ENCODE results near the gene SBK1. TPM values are rescaled to one million over a fixed set of nuclear protein-coding genes. Genes with fewer than 3 reads are reported as not detected.
"Not testable (repeated sequence)": the region's sequence is repeated elsewhere in the genome, so short reads cannot be mapped to it uniquely, and the experiment has no call there.

SBK1 gene
- polyA plus RNA-seq, 12 donors, result 8.4 to 26.3 (median 15.9) TPM; not detected in 1

DNA sequence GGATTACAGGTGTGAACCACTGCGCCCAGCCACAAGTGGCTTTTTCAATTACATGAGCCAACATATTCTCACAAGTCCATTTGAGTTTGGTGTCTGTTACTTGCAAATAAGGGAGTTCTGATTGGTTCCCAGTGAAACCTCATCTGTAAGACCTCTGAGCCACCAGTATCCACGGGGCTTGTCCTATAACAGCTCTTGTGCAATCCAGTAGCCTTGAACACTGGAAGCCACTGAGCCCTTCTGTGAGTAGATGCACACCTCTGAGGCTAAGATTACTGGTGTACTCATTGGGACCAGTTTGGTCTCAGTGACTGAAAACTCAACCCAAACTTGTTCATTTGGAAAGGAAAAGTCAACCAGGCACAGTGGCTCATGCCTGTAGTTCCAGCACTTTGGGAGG, 38.7 kb downstream of the SBK1 start:
- DNase-seq, result not testable (repeated sequence)

DNA sequence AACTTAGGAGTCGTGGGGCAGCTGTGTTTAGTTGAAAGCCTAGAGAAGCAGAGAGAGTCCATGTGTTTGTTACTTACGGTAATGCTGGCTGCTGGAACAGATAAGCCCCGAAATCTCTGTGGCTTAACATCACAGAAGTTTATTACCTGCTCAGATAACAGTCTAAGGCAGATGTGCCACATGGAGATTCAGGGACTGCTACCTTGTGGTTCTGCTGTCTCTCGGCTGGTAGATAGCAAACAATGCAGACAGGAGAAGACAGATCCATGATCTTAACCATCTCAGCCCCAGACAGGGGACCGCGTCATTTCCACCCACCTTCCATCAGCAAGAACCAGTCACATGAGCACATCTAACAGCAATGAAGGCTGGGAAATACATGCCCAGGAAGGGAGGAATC, 40.3 kb downstream of the SBK1 start:
- not testable (repeated sequence) for DNase-seq

DNA sequence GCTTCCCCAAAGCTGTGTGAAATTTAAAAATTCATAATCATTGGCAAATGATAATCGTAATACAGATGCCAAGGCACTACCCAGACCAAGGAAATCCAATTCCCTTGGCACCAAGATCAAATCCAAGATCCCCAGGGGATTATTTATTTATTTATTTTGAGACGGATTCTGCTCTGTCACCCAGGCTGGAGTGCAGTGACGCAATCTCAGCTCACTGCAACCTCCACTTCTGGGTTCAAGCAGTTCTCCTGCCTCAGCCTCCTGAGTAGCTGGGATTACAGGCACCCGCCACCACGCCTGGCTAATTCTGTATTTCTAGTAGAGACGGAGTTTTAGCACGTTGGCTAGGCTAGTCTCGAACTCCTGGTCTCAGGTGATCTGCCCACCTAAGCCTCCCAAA, 43.4 kb downstream of the SBK1 start:
- DNase-seq, result not testable (repeated sequence)

DNA sequence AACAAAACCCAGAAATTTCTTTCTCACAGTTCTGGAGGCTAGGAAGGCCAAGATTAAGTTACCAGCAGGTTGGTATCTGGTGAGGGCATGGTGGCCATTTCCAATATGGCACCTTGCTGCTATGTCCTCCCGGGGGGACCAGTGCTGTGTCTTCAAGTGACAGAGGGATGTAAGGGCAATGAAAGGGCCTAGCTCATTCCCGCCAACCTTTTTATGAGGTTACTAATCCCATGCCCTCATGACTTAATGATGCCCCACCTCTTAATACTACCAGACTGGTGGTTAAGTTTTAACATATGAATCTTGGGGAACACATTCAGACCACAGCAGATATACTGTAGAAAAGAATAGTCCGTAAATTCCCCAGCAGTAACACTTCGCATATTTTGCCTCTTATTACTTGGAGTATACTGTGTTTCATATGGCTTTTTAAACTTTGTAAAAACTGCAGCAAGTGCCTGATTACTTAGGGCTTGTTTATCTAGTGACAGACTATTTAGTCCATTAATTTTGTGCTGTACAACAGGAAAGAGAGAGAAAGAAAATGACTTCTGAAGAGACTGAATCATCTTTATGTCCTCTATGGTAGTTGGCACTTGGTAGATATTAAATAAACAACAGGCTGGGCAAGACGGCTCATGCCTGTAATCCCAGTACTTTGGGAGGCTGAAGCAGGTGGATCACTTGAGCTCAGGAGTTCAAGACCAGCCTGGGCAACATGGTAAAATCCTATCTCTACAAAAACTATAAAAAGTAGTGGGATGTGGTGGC, 44.8 kb downstream of the SBK1 start:
- not testable (repeated sequence) for DNase-seq

DNA sequence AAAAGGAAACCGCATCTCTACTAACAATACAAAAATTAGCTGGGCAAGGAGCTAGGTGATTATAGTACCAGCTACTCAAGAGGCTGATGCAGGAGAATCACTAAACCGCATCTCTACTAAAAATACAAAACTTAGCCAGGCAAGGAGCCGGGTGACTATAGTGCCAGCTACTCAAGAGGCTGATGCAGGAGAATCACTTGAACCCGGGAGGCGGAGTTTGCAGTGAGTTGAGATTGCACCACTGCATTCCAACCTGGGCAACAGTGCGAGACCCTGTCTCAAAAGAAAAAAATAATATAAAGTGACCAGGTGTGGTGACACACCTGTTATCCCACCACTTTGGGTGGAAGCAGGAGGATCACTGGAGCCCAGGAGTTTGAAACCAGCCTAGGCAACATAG, 45.9 kb downstream of the SBK1 start:
- not testable (repeated sequence) for DNase-seq

DNA sequence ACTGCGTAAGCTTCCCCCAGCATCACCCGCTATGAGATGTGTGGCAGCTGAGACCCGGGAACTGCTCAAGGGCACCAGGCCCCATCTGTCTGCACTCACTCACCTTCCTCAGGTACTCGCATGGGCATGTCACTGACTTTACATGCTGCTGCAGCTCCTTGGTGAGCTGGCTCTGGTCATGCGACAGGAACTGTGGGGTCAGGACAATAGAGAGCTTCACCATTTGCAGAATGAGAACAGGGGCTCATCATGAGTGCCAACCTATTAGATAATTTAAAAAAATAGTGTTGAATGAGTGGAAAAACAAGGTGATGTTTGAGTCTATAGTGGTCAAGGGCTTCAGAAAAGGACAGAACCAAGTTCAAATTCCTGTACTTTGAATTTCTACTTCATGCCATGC, 70.3 kb downstream of the SBK1 start:
- not testable (repeated sequence) for DNase-seq

DNA sequence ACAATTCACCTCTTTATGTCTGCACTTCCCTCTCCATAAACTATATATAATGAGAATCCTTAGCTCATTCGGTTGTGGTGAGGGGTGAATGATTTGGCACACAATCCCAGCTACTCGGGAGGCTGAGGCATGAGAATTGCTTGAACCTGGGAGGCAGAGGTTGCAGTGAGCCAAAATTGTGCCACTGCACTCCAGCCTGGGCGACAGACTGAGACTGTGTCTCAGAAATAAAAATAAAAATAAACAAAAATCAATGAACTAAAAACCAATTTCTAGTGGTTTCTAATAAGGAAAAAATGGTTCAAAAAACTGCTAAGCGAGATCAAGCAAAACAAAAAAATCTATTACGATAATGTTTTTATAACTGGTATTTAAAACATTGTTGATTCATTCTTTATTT, 71.1 kb downstream of the SBK1 start, which contains the start of gene NPIPB6:
NPIPB6 (minus strand) TSS at position 101 of the 400 bp plus-strand sequence. CDS start 686 bp downstream, outside the sequence.
- not testable (repeated sequence) for DNase-seq

DNA sequence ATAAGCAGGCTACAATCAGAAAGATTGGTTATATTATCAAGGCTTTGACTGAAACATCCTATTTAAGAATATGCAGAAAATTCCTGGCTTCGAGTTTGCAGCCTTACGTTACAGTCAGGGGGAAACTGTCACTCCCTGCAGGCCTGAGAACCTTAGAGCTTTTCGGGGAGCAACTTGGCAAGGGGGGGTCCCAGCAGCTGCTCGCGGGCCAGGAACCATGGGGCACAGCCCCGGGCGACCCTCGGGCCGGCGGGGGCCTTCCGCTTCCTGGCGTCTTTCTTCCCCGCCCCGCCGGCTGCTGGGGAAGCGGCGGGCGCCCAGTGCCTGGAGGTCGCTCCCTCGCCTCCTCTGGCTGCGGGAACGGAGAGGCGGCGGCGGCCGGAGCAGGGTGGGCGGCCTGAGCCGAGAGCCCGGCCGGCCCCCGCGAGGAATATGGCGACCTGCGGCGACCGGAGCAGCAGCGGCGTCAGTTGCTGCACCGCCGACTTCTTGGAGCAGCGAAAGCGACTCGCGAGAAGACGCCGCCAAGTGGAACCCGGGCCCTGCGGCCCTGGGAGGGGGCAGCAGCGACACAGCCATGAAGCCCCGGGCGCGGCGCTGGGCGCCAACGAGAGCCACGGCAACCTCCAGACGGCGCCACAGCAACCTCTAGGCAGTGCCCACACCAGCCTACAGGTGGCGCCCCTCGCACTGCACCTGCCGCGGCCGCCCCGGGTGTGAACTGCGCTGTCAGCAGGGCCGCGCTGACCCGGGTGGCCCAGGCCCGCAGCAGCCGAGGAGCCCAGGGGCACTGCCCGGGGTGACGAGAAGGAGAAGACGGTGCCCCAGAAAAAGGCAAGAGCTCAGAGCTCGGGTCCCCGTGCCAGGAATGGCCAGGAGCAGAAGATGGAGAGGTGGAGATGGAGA, 72.2 kb downstream of the SBK1 start:
- DNase-seq, result not testable (repeated sequence)

DNA sequence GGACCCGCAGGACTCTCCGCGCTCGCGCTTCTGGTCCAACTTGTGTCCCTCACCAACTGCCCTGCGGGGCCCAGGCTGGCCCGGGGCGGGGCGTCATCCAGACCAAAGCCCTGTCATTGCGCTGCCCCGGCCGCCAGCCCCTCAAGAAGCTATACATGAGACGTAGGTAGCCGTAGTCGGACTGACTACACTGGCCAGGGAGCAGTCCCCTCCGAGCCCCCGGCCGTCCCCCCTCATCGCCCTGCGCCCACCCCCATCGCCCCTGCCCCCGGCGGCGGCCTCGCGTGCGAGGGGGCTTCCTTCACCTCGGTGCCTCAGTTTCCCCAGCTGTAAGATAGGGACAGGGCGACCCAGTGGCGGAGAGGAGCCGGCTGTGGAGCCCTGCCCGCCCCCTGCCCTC, 75.6 kb downstream of the SBK1 start:
- DNase-seq, result not testable (repeated sequence)

Other genes with a start within 250 kb of the SBK1 start
- 1 to 10 TPM in 10 of 12 donors, not detected in 2; 1.6 to 2.9 (median 2.0) TPM for gene GSG1L, start 228.8 kb upstream of the SBK1 start, polyA plus RNA-seq (ENCODE audit: insufficient read length in 12 of 12)
- gene XPO6, start 80.6 kb upstream of the SBK1 start, polyA plus RNA-seq (ENCODE audit: insufficient read length in 12 of 12), result 10 to 100 TPM in 11 of 12 donors, not detected in 1; 48.1 to 88.9 (median 55.7) TPM
- 1 to 10 TPM in 5 of 12 donors, under 1 TPM in 5, not detected in 2; 0.34 to 2.9 (median 1.0) TPM for gene NPIPB6, start 71.0 kb downstream of the SBK1 start, polyA plus RNA-seq (ENCODE audit: insufficient read length in 12 of 12)
- gene EIF3CL, start 111.3 kb downstream of the SBK1 start, polyA plus RNA-seq (ENCODE audit: insufficient read length in 12 of 12), result 100 to 1,000 TPM in 2 of 12 donors, 10 to 100 TPM in 9, not detected in 1; 34.5 to 151 (median 79.1) TPM
- gene NPIPB7, start 179.8 kb downstream of the SBK1 start, polyA plus RNA-seq (ENCODE audit: insufficient read length in 12 of 12), result under 1 TPM in 7 of 12 donors, not detected in 5; 0.11 to 0.52 (median 0.27) TPM
- gene CLN3, start 199.5 kb downstream of the SBK1 start, polyA plus RNA-seq (ENCODE audit: insufficient read length in 12 of 12), result 10 to 100 TPM in 11 of 12 donors, not detected in 1; 13.0 to 73.2 (median 14.1) TPM
- gene APOBR, start 202.1 kb downstream of the SBK1 start, polyA plus RNA-seq (ENCODE audit: insufficient read length in 12 of 12), result 1 to 10 TPM in 2 of 12 donors, under 1 TPM in 9, not detected in 1; 0.40 to 5.0 (median 0.58) TPM
- gene IL27, start 214.3 kb downstream of the SBK1 start, polyA plus RNA-seq (ENCODE audit: insufficient read length in 12 of 12), result not detected
- 10 to 100 TPM in 11 of 12 donors, not detected in 1; 23.0 to 68.0 (median 31.1) TPM for gene NUPR1, start 246.4 kb downstream of the SBK1 start, polyA plus RNA-seq (ENCODE audit: insufficient read length in 12 of 12)

Measured in muscle of arm (tissue), 12 donors.